ENCODE measurements around the gene NSMF. TPM values are rescaled to one million over a fixed set of nuclear protein-coding genes. Genes with fewer than 3 reads are reported as not detected.

The NSMF gene
- total RNA-seq, 1 donor, result 22.4 TPM

DNA sequence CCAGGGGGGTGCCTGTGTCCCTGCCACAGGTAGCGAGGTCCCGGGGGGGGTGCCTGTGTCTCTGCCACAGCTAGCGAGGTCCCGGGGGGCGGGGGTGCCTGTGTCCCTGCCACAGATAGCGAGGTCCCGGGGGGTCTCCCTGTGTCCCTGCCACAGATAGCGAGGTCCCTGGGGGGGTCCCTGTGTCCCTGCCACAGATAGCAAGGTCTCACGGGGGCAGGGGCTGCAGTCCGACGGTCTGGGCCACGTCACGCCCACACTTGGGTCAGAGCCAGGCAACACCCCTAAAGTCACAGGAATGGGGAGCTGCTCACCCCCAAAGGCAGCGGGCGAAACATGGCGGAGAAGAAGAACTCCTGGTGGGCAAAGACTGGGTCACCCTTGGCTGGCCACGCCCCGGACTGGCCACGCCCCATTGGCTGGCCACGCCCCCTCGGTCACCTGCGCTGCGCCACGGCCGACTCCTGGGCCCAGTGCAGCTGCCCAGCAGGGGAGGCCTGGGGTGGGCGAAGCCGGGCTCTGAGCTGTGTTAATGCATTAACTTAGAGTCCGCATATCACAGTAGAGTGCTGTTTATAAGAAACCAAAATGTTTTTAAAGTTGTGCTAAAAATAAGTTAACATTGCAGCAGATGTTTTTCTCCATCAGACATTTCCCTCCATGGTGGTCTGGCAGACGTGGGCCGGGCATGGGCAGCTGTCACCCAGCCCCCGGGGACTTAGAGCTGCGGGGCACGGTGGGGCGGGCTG lies 29.0 kb downstream of the NSMF start:
- H3K79me2 ChIP-seq (ENCODE audit: insufficient read depth, low read length), result no peaks in the 10 kb centered on the region
- no peak overlapping the region for H3K4me2 ChIP-seq (ENCODE audit: insufficient read depth, low read length)
- H4K20me1 ChIP-seq (ENCODE audit: insufficient read depth, low read length), result no peaks in the 10 kb centered on the region
- TF ChIP-seq, protein P1, sequence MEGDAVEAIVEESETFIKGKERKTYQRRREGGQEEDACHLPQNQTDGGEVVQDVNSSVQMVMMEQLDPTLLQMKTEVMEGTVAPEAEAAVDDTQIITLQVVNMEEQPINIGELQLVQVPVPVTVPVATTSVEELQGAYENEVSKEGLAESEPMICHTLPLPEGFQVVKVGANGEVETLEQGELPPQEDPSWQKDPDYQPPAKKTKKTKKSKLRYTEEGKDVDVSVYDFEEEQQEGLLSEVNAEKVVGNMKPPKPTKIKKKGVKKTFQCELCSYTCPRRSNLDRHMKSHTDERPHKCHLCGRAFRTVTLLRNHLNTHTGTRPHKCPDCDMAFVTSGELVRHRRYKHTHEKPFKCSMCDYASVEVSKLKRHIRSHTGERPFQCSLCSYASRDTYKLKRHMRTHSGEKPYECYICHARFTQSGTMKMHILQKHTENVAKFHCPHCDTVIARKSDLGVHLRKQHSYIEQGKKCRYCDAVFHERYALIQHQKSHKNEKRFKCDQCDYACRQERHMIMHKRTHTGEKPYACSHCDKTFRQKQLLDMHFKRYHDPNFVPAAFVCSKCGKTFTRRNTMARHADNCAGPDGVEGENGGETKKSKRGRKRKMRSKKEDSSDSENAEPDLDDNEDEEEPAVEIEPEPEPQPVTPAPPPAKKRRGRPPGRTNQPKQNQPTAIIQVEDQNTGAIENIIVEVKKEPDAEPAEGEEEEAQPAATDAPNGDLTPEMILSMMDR (IDR thresholded peaks at IDR 0.05; ENCODE audit: extremely low read depth, low read depth, low read length), result no peak
- H3K4me3 ChIP-seq (ENCODE audit: insufficient read depth, low read length), result no peak overlapping the region
- no peaks in the 10 kb centered on the region for H3K9me3 ChIP-seq (ENCODE audit: low read depth, low read length)
- H3K4me1 ChIP-seq (ENCODE audit: insufficient read depth, low read length), result no peaks in the 10 kb centered on the region
- H3K27ac ChIP-seq (ENCODE audit: low read depth, low read length), result no peak overlapping the region
- no peaks in the 10 kb centered on the region for H3K27me3 ChIP-seq (ENCODE audit: insufficient read depth, low read length)
- DNase-seq (ENCODE audit: insufficient read length, low spot score, missing footprints), result peak; percentile 74
- no peak overlapping the region for H2AFZ ChIP-seq (ENCODE audit: low read length)
- H3K36me3 ChIP-seq (ENCODE audit: insufficient read depth, low read length), result no peaks in the 10 kb centered on the region

DNA sequence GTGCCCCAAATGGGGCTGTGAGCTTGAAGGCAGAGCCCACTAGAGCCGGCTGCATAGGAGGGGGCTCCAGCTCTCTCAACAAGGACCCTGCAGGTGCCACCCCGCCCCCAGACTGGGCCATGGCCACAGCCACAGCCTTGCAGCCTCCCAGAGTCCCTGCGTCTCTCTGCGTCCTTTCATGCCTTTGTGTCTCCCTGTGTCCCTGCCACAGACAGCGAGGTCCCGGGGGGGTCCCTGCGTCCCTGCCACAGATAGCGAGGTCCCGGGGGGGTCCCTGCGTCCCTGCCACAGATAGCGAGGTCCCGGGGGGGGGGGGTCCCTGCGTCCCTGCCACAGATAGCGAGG lies 29.6 kb downstream of the NSMF start:
- H3K36me3 ChIP-seq (ENCODE audit: insufficient read depth, low read length), result no peaks in the 10 kb centered on the region
- H3K79me2 ChIP-seq (ENCODE audit: insufficient read depth, low read length), result no peaks in the 10 kb centered on the region
- no peak overlapping the region for H2AFZ ChIP-seq (ENCODE audit: low read length)
- no peak overlapping the region for H3K4me2 ChIP-seq (ENCODE audit: insufficient read depth, low read length)
- no peaks in the 10 kb centered on the region for H3K27me3 ChIP-seq (ENCODE audit: insufficient read depth, low read length)
- no peak overlapping the region for H3K4me3 ChIP-seq (ENCODE audit: insufficient read depth, low read length)
- no peak for DNase-seq (ENCODE audit: insufficient read length, low spot score, missing footprints)
- TF ChIP-seq, protein P1 (IDR thresholded peaks at IDR 0.05; ENCODE audit: extremely low read depth, low read depth, low read length), result no peak
- H3K4me1 ChIP-seq (ENCODE audit: insufficient read depth, low read length), result peaks cover 4% of the 10 kb centered on the region
- no peaks in the 10 kb centered on the region for H4K20me1 ChIP-seq (ENCODE audit: insufficient read depth, low read length)
- H3K9me3 ChIP-seq (ENCODE audit: low read depth, low read length), result no peaks in the 10 kb centered on the region
- no peak overlapping the region for H3K27ac ChIP-seq (ENCODE audit: low read depth, low read length)

DNA sequence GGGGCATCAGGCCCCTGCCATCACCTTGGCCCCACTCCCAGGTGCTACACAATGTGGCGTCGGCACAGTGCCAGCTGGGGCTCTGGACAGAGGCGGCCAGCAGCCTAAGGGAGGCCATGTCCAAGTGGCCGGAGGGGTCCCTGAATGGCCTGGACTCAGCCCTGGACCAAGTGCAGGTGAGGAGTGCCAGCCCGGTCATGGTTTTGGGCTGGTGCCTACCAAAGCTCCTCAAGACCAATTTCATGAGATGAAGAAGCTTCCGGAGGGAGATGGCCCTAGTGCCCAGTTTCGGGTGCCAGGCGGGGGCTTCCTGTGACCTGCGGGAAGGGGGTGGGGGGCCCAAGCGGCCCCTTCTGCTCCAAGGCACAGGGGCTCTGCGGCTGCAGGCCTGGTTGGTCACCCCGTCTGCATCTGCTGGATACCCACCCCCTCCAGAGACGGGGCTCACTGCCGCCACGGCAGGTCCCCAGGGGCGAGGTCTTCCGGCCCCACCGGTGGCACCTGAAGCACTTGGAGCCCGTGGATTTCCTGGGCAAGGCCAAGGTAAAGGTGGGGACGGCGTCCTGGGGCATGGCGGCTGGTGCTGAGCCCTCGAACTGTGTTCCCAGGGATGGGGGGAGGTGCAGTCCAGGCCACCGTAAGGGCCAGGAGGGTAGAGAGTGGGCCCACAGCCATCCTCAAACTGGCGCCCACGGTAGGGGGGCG lies 30.1 kb downstream of the NSMF start:
- Histone ChIP-seq H2AFZ (ENCODE audit: low read length) (no peak overlapping the region), H3K27me3 (ENCODE audit: insufficient read depth, low read length) (no peaks in the 10 kb centered on the region), H3K9me3 (ENCODE audit: low read depth, low read length) (no peaks in the 10 kb centered on the region), H3K27ac (ENCODE audit: low read depth, low read length) (no peak overlapping the region), H3K36me3 (ENCODE audit: insufficient read depth, low read length) (no peaks in the 10 kb centered on the region), H3K4me1 (ENCODE audit: insufficient read depth, low read length) (peaks cover 4% of the 10 kb centered on the region), H3K4me3 (ENCODE audit: insufficient read depth, low read length) (no peak overlapping the region), H3K79me2 (ENCODE audit: insufficient read depth, low read length) (no peaks in the 10 kb centered on the region), H3K4me2 (ENCODE audit: insufficient read depth, low read length) (no peak overlapping the region), H4K20me1 (ENCODE audit: insufficient read depth, low read length) (no peaks in the 10 kb centered on the region)
- TF ChIP-seq, protein P1 (IDR thresholded peaks at IDR 0.05; ENCODE audit: extremely low read depth, low read depth, low read length), result no peak
- DNase-seq (ENCODE audit: insufficient read length, low spot score, missing footprints), result no peak

DNA sequence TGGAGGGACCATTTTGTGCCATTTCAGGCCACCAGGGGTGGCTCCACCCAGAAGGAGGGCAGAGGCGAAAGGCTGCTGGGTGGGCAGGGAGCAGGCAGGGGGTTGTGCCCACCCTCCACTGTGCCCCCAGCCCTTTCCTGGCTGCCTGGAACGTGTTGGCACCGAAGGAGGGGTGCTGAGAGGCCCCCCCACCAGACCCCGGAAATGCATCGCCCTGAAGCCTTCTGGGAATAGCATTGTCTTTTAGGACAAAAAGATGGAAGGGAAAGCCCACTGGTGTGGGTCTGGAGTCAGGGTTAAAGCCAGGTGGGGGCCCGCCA lies 30.9 kb downstream of the NSMF start:
- Histone ChIP-seq H3K4me3 (ENCODE audit: insufficient read depth, low read length) (no peak overlapping the region), H3K9me3 (ENCODE audit: low read depth, low read length) (no peaks in the 10 kb centered on the region), H4K20me1 (ENCODE audit: insufficient read depth, low read length) (no peaks in the 10 kb centered on the region), H3K27me3 (ENCODE audit: insufficient read depth, low read length) (no peaks in the 10 kb centered on the region), H3K79me2 (ENCODE audit: insufficient read depth, low read length) (no peaks in the 10 kb centered on the region), H3K4me1 (ENCODE audit: insufficient read depth, low read length) (peaks cover 4% of the 10 kb centered on the region), H3K36me3 (ENCODE audit: insufficient read depth, low read length) (no peaks in the 10 kb centered on the region), H2AFZ (ENCODE audit: low read length) (no peak overlapping the region), H3K27ac (ENCODE audit: low read depth, low read length) (no peak overlapping the region), H3K4me2 (ENCODE audit: insufficient read depth, low read length) (no peak overlapping the region)
- TF ChIP-seq, protein P1 (IDR thresholded peaks at IDR 0.05; ENCODE audit: extremely low read depth, low read depth, low read length), result no peak
- no peak for DNase-seq (ENCODE audit: insufficient read length, low spot score, missing footprints)
